Keratinocyte (primary cell): ENCODE data around the gene OXSR1. TPM values are rescaled to one million over a fixed set of nuclear protein-coding genes. Genes with fewer than 3 reads are reported as not detected.
"Not testable (repeated sequence)": the region's sequence is repeated elsewhere in the genome, so short reads cannot be mapped to it uniquely, and the experiment has no call there.

Experiments used
- DNase-seq: peaks from one replicate; pipeline ENCODE4 v3.0.0-alpha.2; 2011; ENCODE audit warnings: low read depth, missing footprints, low spot score
- FAIRE-seq: peaks from 2 replicates; lab custom pipeline; 2011; peaks lifted over from hg19 to GRCh38; lab: Jason Lieb, UNC
- H2AFZ ChIP-seq: 2 replicates; pipeline ENCODE4 v1.6.0; 2012; ENCODE audit warnings: low read length, control low read depth, inconsistent platforms; ENCODE audit not compliant: control insufficient read depth
- H3K27ac ChIP-seq: 2 replicates; pipeline ENCODE4 v1.5.1; 2011; ENCODE audit warnings: low read length; ENCODE audit not compliant: control insufficient read depth, insufficient read depth
- H3K27me3 ChIP-seq: 3 replicates; pipeline ENCODE4 v1.6.0; 2011; ENCODE audit warnings: low read length; ENCODE audit not compliant: control insufficient read depth, insufficient read depth; ENCODE audit errors: extremely low read depth
- H3K36me3 ChIP-seq, 2 experiments: 2 replicates in 1 of 2; 3 replicates in 1 of 2; pipeline ENCODE4 v1.5.1; 2011; ENCODE audit warnings: low read length in 2 of 2, mild to moderate bottlenecking in 1 of 2; ENCODE audit not compliant: control insufficient read depth in 2 of 2, insufficient read depth in 2 of 2; ENCODE audit errors: extremely low read depth in 1 of 2
- H3K4me1 ChIP-seq: 3 replicates; pipeline ENCODE4 v1.5.1; 2011; ENCODE audit warnings: low read length; ENCODE audit not compliant: control insufficient read depth, insufficient read depth; ENCODE audit errors: extremely low read depth
- H3K4me2 ChIP-seq: 3 replicates; pipeline ENCODE4 v1.6.0; 2011; ENCODE audit warnings: low read depth, low read length; ENCODE audit not compliant: control insufficient read depth, insufficient read depth; ENCODE audit errors: extremely low read depth
- H3K4me3 ChIP-seq, 3 experiments: fragments of 200-600 bp in 1 of 3; sonication (generic) in 1 of 3; 2 replicates in 2 of 3; 3 replicates in 1 of 3; pipeline ENCODE4 v1.5.1; 2011 to 2016; ENCODE audit warnings: low read length in 3 of 3, mild to moderate bottlenecking in 3 of 3, control low read depth in 2 of 3, inconsistent platforms in 1 of 3, low read depth in 1 of 3, mixed read lengths in 1 of 3, mixed run types in 1 of 3, moderate library complexity in 1 of 3; ENCODE audit not compliant: control insufficient read depth in 2 of 3, insufficient read depth in 2 of 3; ENCODE audit errors: extremely low read depth in 1 of 3
- H3K79me2 ChIP-seq: 2 replicates; pipeline ENCODE4 v1.6.0; 2012; ENCODE audit warnings: low read length; ENCODE audit not compliant: control insufficient read depth, insufficient read depth
- H3K9ac ChIP-seq: 3 replicates; pipeline ENCODE4 v1.6.0; 2011; ENCODE audit warnings: low read length; ENCODE audit not compliant: control insufficient read depth, insufficient read depth; ENCODE audit errors: extremely low read depth
- H3K9me1 ChIP-seq: 3 replicates; pipeline ENCODE4 v1.6.0; 2011; ENCODE audit warnings: low read length; ENCODE audit not compliant: control insufficient read depth, insufficient read depth; ENCODE audit errors: extremely low read depth
- H3K9me3 ChIP-seq: 2 replicates; pipeline ENCODE4 v1.5.1; 2012; ENCODE audit warnings: low read depth, low read length; ENCODE audit not compliant: control insufficient read depth
- H4K20me1 ChIP-seq: 3 replicates; pipeline ENCODE4 v1.6.0; 2011; ENCODE audit warnings: low read length; ENCODE audit not compliant: control insufficient read depth, insufficient read depth; ENCODE audit errors: extremely low read depth
- EZH2 ChIP-seq: IDR thresholded peaks from one replicate; pipeline ENCODE4 v1.6.1; 2012; ENCODE audit warnings: inconsistent platforms, mild to moderate bottlenecking, low read length, moderate library complexity
- dilution Hi-C: fragments of 300-500 bp; cut with MboI; formaldehyde crosslinking; loops from one replicate; pipeline ENCODE4 v1.7.0; 2020; ENCODE audit warnings: low sequenced_read_pairs; ENCODE audit not compliant: extremely low pct_ligation_motif_present
- polyA plus RNA-seq, 5 experiments: library from polyadenylated mRNA; depleted of rRNA in 3 of 5; stranded (reverse) in 3 of 5; stranded (forward) in 1 of 5; unstranded in 1 of 5; fragments of >200 nt; gene quantifications; 1 replicate in 1 of 5; 2 replicates in 3 of 5; 3 replicates in 1 of 5; pipeline versions ENCODE4 v1.2.1 to v1.2.3, GENCODE V29; 2011 to 2012; ENCODE audit warnings: missing spikeins in 2 of 5, low read depth in 1 of 5, low replicate concordance in 1 of 5
- TF ChIP-seq, protein P1 (sequence below), 3 experiments: IDR thresholded peaks in 1 of 3; conservative IDR thresholded peaks in 1 of 3; optimal IDR thresholded peaks in 1 of 3; 2 replicates in 2 of 3; 3 replicates in 1 of 3; pipeline versions ENCODE3 to v1.5.1; 2011; ENCODE audit warnings: low read length in 3 of 3, mild to moderate bottlenecking in 3 of 3, moderate library complexity in 2 of 3, control low read depth in 1 of 3, inconsistent platforms in 1 of 3; ENCODE audit not compliant: insufficient read depth in 2 of 3; ENCODE audit errors: extremely low read depth in 1 of 3

Gene OXSR1
- polyA plus RNA-seq, 1 donor (not counting 4 experiments of a cell fraction or from before 2014, with no cell fraction given): 77.0 TPM

DNA sequence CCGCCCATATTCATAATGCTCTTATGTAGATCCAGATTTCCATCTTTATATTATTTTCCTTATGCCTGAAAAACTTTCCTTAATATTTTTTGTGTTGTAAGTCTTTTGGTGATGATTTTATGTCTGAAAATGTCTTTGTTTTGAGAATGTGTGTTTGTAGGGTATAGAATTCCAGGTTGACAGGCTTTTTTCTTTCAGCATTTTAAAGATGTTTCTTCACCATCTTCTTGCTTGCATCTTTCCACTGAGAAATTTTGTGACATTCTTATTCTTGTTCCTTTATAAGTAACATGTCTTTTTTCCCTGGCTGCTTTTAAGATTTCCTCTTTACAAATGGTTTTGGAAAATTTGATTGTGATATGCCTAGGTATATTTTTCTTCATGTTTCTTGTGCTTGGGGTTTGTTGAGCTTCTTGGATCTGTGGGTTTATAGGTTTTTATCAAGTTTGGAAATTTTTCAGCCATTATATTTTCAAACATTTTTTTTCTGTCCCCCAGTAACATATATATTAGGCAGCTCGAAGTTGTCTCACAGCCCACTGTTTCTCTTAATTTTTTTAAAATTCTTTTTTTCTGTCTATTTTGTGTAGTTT lies 73.2 kb downstream of the OXSR1 start:
- H3K4me1 ChIP-seq: peaks cover 8% of the 10 kb centered on the region
- TF ChIP-seq, protein P1, sequence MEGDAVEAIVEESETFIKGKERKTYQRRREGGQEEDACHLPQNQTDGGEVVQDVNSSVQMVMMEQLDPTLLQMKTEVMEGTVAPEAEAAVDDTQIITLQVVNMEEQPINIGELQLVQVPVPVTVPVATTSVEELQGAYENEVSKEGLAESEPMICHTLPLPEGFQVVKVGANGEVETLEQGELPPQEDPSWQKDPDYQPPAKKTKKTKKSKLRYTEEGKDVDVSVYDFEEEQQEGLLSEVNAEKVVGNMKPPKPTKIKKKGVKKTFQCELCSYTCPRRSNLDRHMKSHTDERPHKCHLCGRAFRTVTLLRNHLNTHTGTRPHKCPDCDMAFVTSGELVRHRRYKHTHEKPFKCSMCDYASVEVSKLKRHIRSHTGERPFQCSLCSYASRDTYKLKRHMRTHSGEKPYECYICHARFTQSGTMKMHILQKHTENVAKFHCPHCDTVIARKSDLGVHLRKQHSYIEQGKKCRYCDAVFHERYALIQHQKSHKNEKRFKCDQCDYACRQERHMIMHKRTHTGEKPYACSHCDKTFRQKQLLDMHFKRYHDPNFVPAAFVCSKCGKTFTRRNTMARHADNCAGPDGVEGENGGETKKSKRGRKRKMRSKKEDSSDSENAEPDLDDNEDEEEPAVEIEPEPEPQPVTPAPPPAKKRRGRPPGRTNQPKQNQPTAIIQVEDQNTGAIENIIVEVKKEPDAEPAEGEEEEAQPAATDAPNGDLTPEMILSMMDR (optimal IDR thresholded peaks at IDR 0.05 in 1 of 3, IDR thresholded peaks at IDR 0.05 in 1 of 3, conservative IDR thresholded peaks at IDR 0.05 in 1 of 3; ENCODE audit: extremely low read depth in 1 of 3, insufficient read depth in 2 of 3, low read length in 3 of 3): no peak
- TF ChIP-seq EZH2: no peak
- no peaks in the 10 kb centered on the region for H3K27me3 ChIP-seq
- peaks cover 15% of the 10 kb centered on the region for H3K79me2 ChIP-seq
- H3K36me3 ChIP-seq: peaks cover 11 to 18% of the 10 kb centered on the region in 2 experiments
- DNase-seq: no peak
- H3K27ac ChIP-seq: no peak overlapping the region
- FAIRE-seq: no peak
- H3K4me3 ChIP-seq: no peak overlapping the region
- dilution Hi-C loops: no loop called here
- H2AFZ ChIP-seq: no peak overlapping the region
- H3K9ac ChIP-seq: no peak overlapping the region
- no peaks in the 10 kb centered on the region for H4K20me1 ChIP-seq
- no peaks in the 10 kb centered on the region for H3K9me1 ChIP-seq
- H3K4me2 ChIP-seq: no peak overlapping the region
- H3K9me3 ChIP-seq: no peaks in the 10 kb centered on the region

DNA sequence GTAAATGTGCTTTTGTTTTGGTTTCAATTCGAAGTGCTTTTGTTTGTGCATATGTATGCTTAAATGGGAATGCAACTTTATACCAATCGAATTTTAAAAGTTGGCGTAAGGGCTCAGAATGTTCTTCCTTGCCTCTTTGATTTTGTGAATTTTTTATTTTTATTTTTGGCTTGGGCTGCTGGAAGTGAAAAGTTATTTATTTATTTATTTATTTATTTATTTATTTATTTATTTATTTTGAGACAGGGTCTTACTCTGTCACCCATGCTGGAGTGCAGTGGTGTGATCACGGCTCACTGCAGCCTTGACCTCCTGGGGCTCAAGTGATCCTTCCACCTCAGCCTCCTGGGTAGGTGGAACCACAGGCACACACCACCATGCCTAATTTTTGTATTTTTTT lies 77.5 kb downstream of the OXSR1 start:
- H2AFZ ChIP-seq, H3K9me3 ChIP-seq, H3K4me3 ChIP-seq, H4K20me1 ChIP-seq, H3K9ac ChIP-seq, DNase-seq, H3K4me2 ChIP-seq, dilution Hi-C loops, H3K9me1 ChIP-seq, FAIRE-seq, H3K4me1 ChIP-seq, H3K27ac ChIP-seq, H3K27me3 ChIP-seq: not testable (repeated sequence)
- Histone ChIP-seq H3K36me3 (peaks cover 9 to 31% of the 10 kb centered on the region in 2 experiments), H3K79me2 (peaks cover 12% of the 10 kb centered on the region)

DNA sequence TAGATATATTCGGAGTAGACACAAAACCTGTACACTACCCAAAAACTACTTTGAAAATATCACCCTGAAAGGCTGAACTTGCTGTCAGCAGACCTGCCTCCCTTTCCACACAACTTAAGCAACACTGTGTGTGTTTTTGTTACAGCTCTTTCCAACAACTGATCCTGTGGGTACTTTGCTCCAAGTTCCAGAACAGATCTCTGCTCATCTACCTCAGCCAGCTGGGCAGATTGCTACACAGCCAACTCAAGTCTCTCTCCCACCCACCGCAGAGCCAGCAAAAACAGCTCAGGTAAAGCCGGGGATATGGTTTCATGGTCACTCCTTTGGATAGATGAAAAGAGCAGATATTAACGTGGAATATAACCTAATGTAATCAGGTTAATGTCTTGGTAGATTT lies 80.6 kb downstream of the OXSR1 start:
- no peak for TF ChIP-seq EZH2
- TF ChIP-seq, protein P1 (optimal IDR thresholded peaks at IDR 0.05 in 1 of 3, IDR thresholded peaks at IDR 0.05 in 1 of 3, conservative IDR thresholded peaks at IDR 0.05 in 1 of 3; ENCODE audit: extremely low read depth in 1 of 3, insufficient read depth in 2 of 3, low read length in 3 of 3): no peak
- peaks cover 14 to 56% of the 10 kb centered on the region in 2 experiments for H3K36me3 ChIP-seq
- H3K9me1 ChIP-seq: peaks cover 3% of the 10 kb centered on the region
- no peak for FAIRE-seq
- H3K4me2 ChIP-seq: no peak overlapping the region
- no peaks in the 10 kb centered on the region for H3K9me3 ChIP-seq
- peaks cover 6% of the 10 kb centered on the region for H3K79me2 ChIP-seq
- H4K20me1 ChIP-seq: peaks cover 6% of the 10 kb centered on the region
- H3K27me3 ChIP-seq: no peaks in the 10 kb centered on the region
- DNase-seq: no peak
- dilution Hi-C loops: no loop called here
- no peak overlapping the region for H3K4me3 ChIP-seq
- H3K4me1 ChIP-seq: peaks cover 14% of the 10 kb centered on the region
- H2AFZ ChIP-seq: no peak overlapping the region
- H3K27ac ChIP-seq: no peak overlapping the region
- H3K9ac ChIP-seq: no peak overlapping the region
